Mesothelial cell of epicardium (in vitro differentiated cells): ENCODE measurements around the gene SHISA7. TPM values are rescaled to one million over a fixed set of nuclear protein-coding genes. Genes with fewer than 3 reads are reported as not detected.

Source experiments
- DNase-seq, 2 experiments: peaks; one replicate each; pipeline ENCODE4 v3.0.0; 2021; ENCODE audit warnings: low spot score in 2 of 2; ENCODE audit not compliant: unreplicated experiment in 2 of 2
- H3K27ac Mint-ChIP-seq: 2 replicates; pipeline ENCODE4 v1.8.0; 2021; ENCODE audit warnings: mixed read lengths
- H3K27me3 Mint-ChIP-seq: 2 replicates; pipeline ENCODE4 v1.8.0; 2021; ENCODE audit warnings: low read depth, mixed read lengths
- H3K36me3 Mint-ChIP-seq: 2 replicates; pipeline ENCODE4 v1.8.0; 2021; ENCODE audit warnings: mixed read lengths
- H3K4me1 Mint-ChIP-seq: 2 replicates; pipeline ENCODE4 v1.8.0; 2021; ENCODE audit warnings: mixed read lengths
- H3K4me3 Mint-ChIP-seq: 2 replicates; pipeline ENCODE4 v1.8.0; 2021; ENCODE audit warnings: mild to moderate bottlenecking, moderate library complexity, mixed read lengths
- H3K9me3 Mint-ChIP-seq: 2 replicates; pipeline ENCODE4 v1.8.0; 2021; ENCODE audit warnings: mixed read lengths
- total RNA-seq: library from RNA; stranded (reverse); gene quantifications from 3 replicates; pipeline ENCODE4 v1.2.1, GENCODE V29; 2021
- TF ChIP-seq, protein P1 (sequence below): fragments of 200-600 bp; sonication (generic); IDR thresholded peaks from one replicate; pipeline ENCODE4 v1.5.0; 2021; ENCODE audit warnings: antibody characterized with exemption; ENCODE audit not compliant: unreplicated experiment

SHISA7 gene
- total RNA-seq, 1 donor from 2014 or later, result 0.04 TPM

DNA sequence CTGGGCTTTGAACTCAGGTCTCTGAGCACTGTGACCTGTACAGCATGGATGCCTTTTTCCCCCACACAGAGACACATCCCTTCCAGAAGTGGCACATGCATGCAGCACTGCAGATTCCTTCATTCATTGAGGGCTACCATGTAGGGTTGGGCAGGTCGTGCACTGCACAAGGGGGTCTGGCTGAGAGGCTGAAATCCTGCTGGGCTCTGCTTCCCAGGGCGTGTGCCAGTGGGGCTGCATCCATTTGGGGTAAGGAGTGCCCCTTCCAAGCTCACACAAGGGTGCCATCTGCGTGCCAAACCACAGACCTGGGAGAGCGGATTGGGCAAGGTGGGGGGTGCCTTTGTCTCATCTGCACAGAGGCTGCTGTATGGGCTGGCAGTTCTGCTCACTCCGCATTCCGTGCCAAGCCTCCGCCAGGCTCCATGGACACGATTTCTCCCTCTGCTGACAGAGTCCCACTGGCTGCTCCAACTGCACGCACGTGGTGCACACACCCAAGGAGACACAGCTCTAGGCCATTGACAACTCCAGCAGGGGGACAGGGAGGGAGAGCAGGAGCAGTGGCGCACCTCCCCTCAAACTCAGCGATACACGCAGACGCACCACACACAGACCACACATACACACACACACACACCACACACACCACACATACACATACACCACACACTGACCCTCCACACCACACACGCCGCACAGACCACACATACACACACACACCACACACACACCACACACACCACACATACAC lies 4.5 kb upstream of the SHISA7 start:
- H3K9me3 Mint-ChIP-seq, result no peaks in the 10 kb centered on the region
- peaks cover 57% of the 10 kb centered on the region for H3K27me3 Mint-ChIP-seq
- no peak overlapping the region for H3K27ac Mint-ChIP-seq
- TF ChIP-seq, protein P1, sequence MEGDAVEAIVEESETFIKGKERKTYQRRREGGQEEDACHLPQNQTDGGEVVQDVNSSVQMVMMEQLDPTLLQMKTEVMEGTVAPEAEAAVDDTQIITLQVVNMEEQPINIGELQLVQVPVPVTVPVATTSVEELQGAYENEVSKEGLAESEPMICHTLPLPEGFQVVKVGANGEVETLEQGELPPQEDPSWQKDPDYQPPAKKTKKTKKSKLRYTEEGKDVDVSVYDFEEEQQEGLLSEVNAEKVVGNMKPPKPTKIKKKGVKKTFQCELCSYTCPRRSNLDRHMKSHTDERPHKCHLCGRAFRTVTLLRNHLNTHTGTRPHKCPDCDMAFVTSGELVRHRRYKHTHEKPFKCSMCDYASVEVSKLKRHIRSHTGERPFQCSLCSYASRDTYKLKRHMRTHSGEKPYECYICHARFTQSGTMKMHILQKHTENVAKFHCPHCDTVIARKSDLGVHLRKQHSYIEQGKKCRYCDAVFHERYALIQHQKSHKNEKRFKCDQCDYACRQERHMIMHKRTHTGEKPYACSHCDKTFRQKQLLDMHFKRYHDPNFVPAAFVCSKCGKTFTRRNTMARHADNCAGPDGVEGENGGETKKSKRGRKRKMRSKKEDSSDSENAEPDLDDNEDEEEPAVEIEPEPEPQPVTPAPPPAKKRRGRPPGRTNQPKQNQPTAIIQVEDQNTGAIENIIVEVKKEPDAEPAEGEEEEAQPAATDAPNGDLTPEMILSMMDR, result no peak
- peaks cover 6% of the 10 kb centered on the region for H3K4me1 Mint-ChIP-seq
- no peaks in the 10 kb centered on the region for H3K36me3 Mint-ChIP-seq
- no peak for DNase-seq
- no peak overlapping the region for H3K4me3 Mint-ChIP-seq

DNA sequence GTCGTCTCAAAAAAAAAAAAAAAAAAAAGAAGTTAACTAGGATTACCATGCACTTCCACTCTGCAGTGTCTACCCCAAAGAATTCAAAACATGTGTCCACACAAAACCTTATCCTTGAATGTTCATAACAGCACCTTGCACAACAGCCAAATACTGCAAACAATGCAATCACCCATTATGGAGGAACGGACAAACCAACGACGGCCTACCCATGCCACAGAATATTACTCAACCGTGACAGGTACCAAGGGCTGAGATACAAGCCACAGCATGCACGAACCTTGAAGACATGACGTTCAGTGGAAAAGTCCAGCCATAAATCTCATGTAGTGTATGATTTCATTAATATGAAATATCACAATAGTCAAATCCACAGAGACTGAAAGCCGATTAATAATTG lies 3.0 kb upstream of the SHISA7 start:
- Mint-ChIP-seq H3K27me3 (peaks cover 60% of the 10 kb centered on the region), H3K4me3 (no peak overlapping the region), H3K9me3 (no peaks in the 10 kb centered on the region), H3K27ac (no peak overlapping the region), H3K4me1 (peaks cover 8% of the 10 kb centered on the region), H3K36me3 (no peaks in the 10 kb centered on the region)
- TF ChIP-seq, protein P1, result no peak
- DNase-seq, result no peak

- TF ChIP-seq, protein P1, result no peak
- peaks cover 66% of the 10 kb centered on the region for H3K27me3 Mint-ChIP-seq
- no peaks in the 10 kb centered on the region for H3K9me3 Mint-ChIP-seq
- H3K4me3 Mint-ChIP-seq, result no peak overlapping the region
- no peak for DNase-seq
- H3K4me1 Mint-ChIP-seq, result peaks cover 11% of the 10 kb centered on the region
- H3K27ac Mint-ChIP-seq, result no peak overlapping the region
- H3K36me3 Mint-ChIP-seq, result no peaks in the 10 kb centered on the region
Measured at GRCh38 chr19:55444646-55445045, 1.5 kb upstream of the SHISA7 start.

DNA sequence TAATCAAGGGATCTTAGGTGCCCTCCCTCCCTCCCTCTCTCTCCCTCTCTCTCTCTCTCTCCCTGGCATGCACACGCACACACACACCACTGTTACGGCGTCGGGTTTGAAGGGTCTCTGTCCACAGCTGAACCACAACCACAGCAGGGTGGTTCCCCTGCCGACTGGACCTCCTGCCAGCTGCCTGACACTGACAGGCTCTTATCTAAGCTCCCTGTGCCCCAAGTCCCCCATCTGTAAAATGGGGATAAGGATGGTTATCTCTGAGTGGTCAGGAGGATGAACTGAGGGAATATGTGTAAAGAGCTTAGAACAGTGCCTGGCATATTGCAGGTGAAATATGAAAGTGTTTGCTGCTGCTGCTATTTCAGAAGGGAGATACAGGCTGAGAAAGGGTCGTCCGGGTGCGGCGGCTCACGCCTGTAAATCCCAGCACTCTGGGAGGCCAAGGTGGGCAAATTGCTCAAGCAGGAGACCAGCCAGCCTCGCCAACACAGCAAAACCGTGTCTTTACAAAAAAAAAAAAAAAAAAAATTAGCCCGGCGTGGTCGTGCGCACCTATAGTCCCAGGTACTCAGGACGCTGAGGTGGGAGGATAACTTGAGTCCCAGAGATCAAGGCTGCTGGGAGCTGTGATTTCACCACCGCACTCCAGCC lies 852 bp upstream of the SHISA7 start:
- H3K27ac Mint-ChIP-seq, result no peak overlapping the region
- H3K4me1 Mint-ChIP-seq, result peaks cover 16% of the 10 kb centered on the region
- DNase-seq, result no peak
- TF ChIP-seq, protein P1, result no peak
- H3K4me3 Mint-ChIP-seq, result no peak overlapping the region
- H3K27me3 Mint-ChIP-seq, result peaks cover 73% of the 10 kb centered on the region
- no peaks in the 10 kb centered on the region for H3K9me3 Mint-ChIP-seq
- no peaks in the 10 kb centered on the region for H3K36me3 Mint-ChIP-seq

GRCh38 chr19:55442372-55442961 lies 633 bp downstream of the SHISA7 start:
- no peak overlapping the region for H3K27ac Mint-ChIP-seq
- no peak for DNase-seq

More at GRCh38 chr19:55442372-55442961, 633 bp downstream of the SHISA7 start:
- TF ChIP-seq, protein P1, result no peak
- H3K4me3 Mint-ChIP-seq, result no peak overlapping the region
- no peaks in the 10 kb centered on the region for H3K9me3 Mint-ChIP-seq
- H3K27me3 Mint-ChIP-seq, result peaks cover 84% of the 10 kb centered on the region
- no peaks in the 10 kb centered on the region for H3K36me3 Mint-ChIP-seq
- peaks cover 16% of the 10 kb centered on the region for H3K4me1 Mint-ChIP-seq
